Smooth muscle cell (in vitro differentiated cells): Measurements from ENCODE around the gene NPLOC4. TPM values are rescaled to one million over a fixed set of nuclear protein-coding genes. Genes with fewer than 3 reads are reported as not detected.

Source experiments
- DNase-seq: peaks from one replicate; lab custom pipeline; 2025; ENCODE audit not compliant: unreplicated experiment; lab: John Stamatoyannopoulos, UW
- H2AFZ ChIP-seq: fragments of 200-600 bp; sonication (generic); 2 replicates; pipeline ENCODE4 v1.6.0; 2016; ENCODE audit warnings: antibody characterized with exemption, low read depth, mild to moderate bottlenecking
- H3F3A ChIP-seq: fragments of 200-600 bp; sonication (generic); 2 replicates; pipeline ENCODE4 v1.6.0; 2017; ENCODE audit warnings: antibody characterized with exemption, low read depth
- H3K27ac ChIP-seq: fragments of 200-600 bp; sonication (generic); 2 replicates; pipeline ENCODE4 v1.5.1; 2016; ENCODE audit warnings: low read depth, mild to moderate bottlenecking
- H3K27me3 ChIP-seq: fragments of 200-600 bp; sonication (generic); 2 replicates; pipeline ENCODE4 v1.6.1; 2016; ENCODE audit warnings: low read depth, mild to moderate bottlenecking
- H3K36me3 ChIP-seq: fragments of 200-600 bp; sonication (generic); 2 replicates; pipeline ENCODE4 v1.5.1; 2016; ENCODE audit warnings: low read depth
- H3K4me1 ChIP-seq: fragments of 200-600 bp; sonication (generic); 2 replicates; pipeline ENCODE4 v1.5.1; 2016; ENCODE audit warnings: low read depth
- H3K4me2 ChIP-seq: fragments of 200-600 bp; sonication (generic); 2 replicates; pipeline ENCODE4 v1.6.0; 2016; ENCODE audit warnings: mild to moderate bottlenecking
- H3K4me3 ChIP-seq: fragments of 200-600 bp; sonication (generic); 2 replicates; pipeline ENCODE4 v1.5.1; 2016; ENCODE audit warnings: mild to moderate bottlenecking
- H3K79me2 ChIP-seq: fragments of 200-600 bp; sonication (generic); 2 replicates; pipeline ENCODE4 v1.6.0; 2016; ENCODE audit warnings: low read depth, mild to moderate bottlenecking
- H3K9ac ChIP-seq: fragments of 200-600 bp; sonication (generic); 2 replicates; pipeline ENCODE4 v1.6.0; 2016; ENCODE audit warnings: low read depth
- H3K9me3 ChIP-seq: fragments of 200-600 bp; sonication (generic); replicated peaks from 2 replicates; pipeline ENCODE4 v1.5.1; 2016; ENCODE audit warnings: low read depth
- H4K20me1 ChIP-seq: fragments of 200-600 bp; sonication (generic); 2 replicates; pipeline ENCODE4 v1.6.0; 2016; ENCODE audit warnings: low read depth
- WGBS: methylation state at CpG from one replicate; pipeline ENCODE4 v1.1.7; 2016; ENCODE audit warnings: low lambda C conversion rate; 5-methylcytosine and 5-hydroxymethylcytosine counted together
- polyA plus RNA-seq: library from polyadenylated mRNA; unstranded; fragments of >200 nt; fragmentation: Nextera tagmentation; extraction: Ambion mirVana; gene quantifications from 2 replicates; pipeline ENCODE4 v1.2.1, GENCODE V29; 2016
- total RNA-seq: library from RNA; depleted of rRNA; stranded (reverse); fragments of >200 nt; gene quantifications from 2 replicates; pipeline ENCODE4 v1.2.3, GENCODE V29; 2014
- TF ChIP-seq, protein P1 (sequence below): fragments of 200-600 bp; sonication (generic); IDR thresholded peaks from 2 replicates; pipeline ENCODE4 v1.5.1; 2017; ENCODE audit warnings: borderline replicate concordance, mild to moderate bottlenecking, antibody characterized with exemption; ENCODE audit not compliant: insufficient read depth, poor library complexity, severe bottlenecking

Gene NPLOC4
- total and polyA plus RNA-seq, 2 experiments from 2014 or later, result 58.1 to 60.9 TPM

DNA sequence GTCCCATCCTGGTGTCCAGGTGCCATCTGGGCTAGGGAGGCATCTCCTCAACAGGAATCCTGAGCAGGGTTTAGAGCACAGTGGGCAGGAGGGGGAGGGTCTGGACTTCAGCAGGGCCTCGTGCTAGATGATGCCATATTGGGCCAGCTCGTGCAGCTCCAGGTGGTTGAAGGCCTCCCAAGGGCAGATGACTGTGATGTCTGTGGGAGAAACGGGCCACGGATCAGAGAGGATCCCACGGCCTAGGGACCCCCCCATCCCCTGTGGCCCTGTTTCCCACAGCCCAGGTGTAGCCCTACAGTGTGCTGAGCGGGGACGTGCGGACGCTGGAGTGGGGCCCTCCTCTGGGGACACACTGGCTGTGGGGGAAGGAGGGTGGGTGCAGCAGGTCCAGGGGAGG lies 14.0 kb upstream of the NPLOC4 start:
- no peak for DNase-seq
- H3K36me3 ChIP-seq, result no peaks in the 10 kb centered on the region
- no peaks in the 10 kb centered on the region for H3F3A ChIP-seq
- no peak overlapping the region for H3K4me3 ChIP-seq
- H3K4me1 ChIP-seq, result peaks cover 3% of the 10 kb centered on the region
- TF ChIP-seq, protein P1, sequence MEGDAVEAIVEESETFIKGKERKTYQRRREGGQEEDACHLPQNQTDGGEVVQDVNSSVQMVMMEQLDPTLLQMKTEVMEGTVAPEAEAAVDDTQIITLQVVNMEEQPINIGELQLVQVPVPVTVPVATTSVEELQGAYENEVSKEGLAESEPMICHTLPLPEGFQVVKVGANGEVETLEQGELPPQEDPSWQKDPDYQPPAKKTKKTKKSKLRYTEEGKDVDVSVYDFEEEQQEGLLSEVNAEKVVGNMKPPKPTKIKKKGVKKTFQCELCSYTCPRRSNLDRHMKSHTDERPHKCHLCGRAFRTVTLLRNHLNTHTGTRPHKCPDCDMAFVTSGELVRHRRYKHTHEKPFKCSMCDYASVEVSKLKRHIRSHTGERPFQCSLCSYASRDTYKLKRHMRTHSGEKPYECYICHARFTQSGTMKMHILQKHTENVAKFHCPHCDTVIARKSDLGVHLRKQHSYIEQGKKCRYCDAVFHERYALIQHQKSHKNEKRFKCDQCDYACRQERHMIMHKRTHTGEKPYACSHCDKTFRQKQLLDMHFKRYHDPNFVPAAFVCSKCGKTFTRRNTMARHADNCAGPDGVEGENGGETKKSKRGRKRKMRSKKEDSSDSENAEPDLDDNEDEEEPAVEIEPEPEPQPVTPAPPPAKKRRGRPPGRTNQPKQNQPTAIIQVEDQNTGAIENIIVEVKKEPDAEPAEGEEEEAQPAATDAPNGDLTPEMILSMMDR, result no peak
- H3K4me2 ChIP-seq, result no peak overlapping the region
- H3K27me3 ChIP-seq, result peaks cover 20% of the 10 kb centered on the region
- H3K9ac ChIP-seq, result no peak overlapping the region
- H4K20me1 ChIP-seq, result no peaks in the 10 kb centered on the region
- no peak overlapping the region for H2AFZ ChIP-seq
- no peak overlapping the region for H3K27ac ChIP-seq
- no peaks in the 10 kb centered on the region for H3K9me3 ChIP-seq
- H3K79me2 ChIP-seq, result no peaks in the 10 kb centered on the region
- 94% methylated on average over 9 of the region's 9 CpGs for WGBS

DNA sequence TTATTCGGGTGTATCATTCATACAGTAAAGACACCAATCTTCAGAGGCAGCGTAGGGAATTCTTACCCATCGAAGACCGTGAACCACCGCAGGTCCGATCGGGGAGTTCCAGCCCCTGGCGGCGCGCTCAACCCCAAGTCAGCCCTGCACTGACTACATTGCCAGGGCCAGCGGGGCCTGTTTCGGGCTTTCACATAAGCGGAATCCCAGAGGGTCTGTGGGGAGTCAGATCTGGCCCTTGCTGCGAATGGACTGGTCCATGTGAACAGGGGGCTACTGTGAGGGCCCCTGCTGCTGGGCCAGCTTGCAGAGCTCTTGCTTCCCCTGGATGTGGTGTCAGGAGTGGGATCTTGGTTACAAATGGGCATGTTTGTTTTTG lies 11.8 kb upstream of the NPLOC4 start:
- Histone ChIP-seq H2AFZ (no peak overlapping the region), H3K4me1 (peaks cover 3% of the 10 kb centered on the region), H3K4me3 (no peak overlapping the region), H3K9ac (no peak overlapping the region), H3K36me3 (no peaks in the 10 kb centered on the region), H3K4me2 (no peak overlapping the region), H3K27me3 (peaks cover 20% of the 10 kb centered on the region), H3K79me2 (no peaks in the 10 kb centered on the region), H3F3A (no peaks in the 10 kb centered on the region), H4K20me1 (no peaks in the 10 kb centered on the region), H3K27ac (no peak overlapping the region), H3K9me3 (no peaks in the 10 kb centered on the region)
- DNase-seq, result no peak
- WGBS, result 99% methylated on average over 14 of the region's 14 CpGs
- TF ChIP-seq, protein P1, result no peak

DNA sequence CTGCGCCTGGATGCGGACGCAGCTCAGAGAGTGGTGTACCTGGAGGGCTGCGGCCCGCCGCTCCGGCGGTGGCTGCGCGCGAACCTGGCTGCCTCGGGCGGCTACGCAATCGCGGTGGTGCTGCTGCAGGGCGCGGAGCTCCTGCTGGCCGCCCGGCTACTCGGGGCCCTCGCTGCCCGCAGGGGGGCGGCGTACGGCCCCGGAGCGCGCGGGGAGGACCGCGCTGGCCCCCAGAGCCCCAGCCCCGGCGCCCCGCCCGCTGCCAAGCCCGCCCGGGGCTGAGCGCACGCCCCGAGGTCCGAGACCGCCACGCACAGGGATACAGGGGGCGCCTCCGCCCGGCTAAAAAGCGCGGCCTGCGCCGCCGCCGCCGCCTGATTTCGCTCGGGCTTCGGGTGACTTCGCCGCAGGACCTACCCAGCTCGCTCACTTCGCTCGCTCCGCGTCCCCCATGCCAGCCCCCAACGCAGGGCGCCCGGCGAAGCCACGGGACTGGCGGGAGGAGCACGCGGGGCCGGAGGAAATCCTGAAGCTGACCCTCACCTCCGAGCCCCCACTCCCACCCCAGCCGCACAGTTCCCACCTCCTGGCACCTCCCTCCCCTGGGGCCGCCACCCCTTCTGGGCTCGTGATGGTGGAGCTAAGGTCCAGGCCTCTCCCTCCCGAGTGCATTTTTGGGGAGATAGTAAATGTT lies 11.2 kb upstream of the NPLOC4 start:
- Histone ChIP-seq H2AFZ (no peak overlapping the region), H3K27me3 (peaks cover 20% of the 10 kb centered on the region), H3K79me2 (no peaks in the 10 kb centered on the region), H3K4me3 (no peak overlapping the region), H3F3A (no peaks in the 10 kb centered on the region), H3K9ac (no peak overlapping the region), H3K9me3 (no peaks in the 10 kb centered on the region), H3K27ac (no peak overlapping the region), H3K36me3 (no peaks in the 10 kb centered on the region), H3K4me1 (peaks cover 3% of the 10 kb centered on the region), H3K4me2 (no peak overlapping the region), H4K20me1 (no peaks in the 10 kb centered on the region)
- no peak for DNase-seq
- WGBS, result 51% methylated on average over 51 of the region's 78 CpGs
- TF ChIP-seq, protein P1, result no peak

DNA sequence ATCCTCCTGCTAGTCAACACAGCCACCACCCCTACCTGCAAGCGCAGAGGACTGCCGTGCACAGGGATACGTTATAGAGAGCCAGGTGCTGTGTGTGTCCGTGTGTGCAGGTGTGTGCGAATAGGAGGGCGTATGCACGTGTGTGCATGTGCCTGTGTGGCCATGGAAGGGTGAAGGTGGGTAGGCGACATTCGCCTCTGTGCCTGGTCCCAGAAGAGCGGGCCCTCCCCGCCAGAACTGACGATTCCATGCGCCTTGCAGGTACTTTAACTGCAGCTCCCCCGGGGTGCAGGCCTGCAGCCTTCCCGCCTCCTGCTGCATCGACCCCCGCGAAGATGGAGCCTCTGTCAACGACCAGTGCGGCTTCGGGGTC lies 10.7 kb upstream of the NPLOC4 start:
- no peak overlapping the region for H3K4me2 ChIP-seq
- WGBS, result 74% methylated on average over 21 of the region's 21 CpGs
- H3K27ac ChIP-seq, result no peak overlapping the region
- H3K9me3 ChIP-seq, result no peaks in the 10 kb centered on the region
- no peaks in the 10 kb centered on the region for H3K4me1 ChIP-seq
- TF ChIP-seq, protein P1, result no peak
- DNase-seq, result no peak
- H3F3A ChIP-seq, result no peaks in the 10 kb centered on the region
- H3K9ac ChIP-seq, result no peak overlapping the region
- H3K27me3 ChIP-seq, result peaks cover 20% of the 10 kb centered on the region
- H2AFZ ChIP-seq, result no peak overlapping the region
- H3K4me3 ChIP-seq, result no peak overlapping the region
- no peaks in the 10 kb centered on the region for H4K20me1 ChIP-seq
- H3K79me2 ChIP-seq, result no peaks in the 10 kb centered on the region
- H3K36me3 ChIP-seq, result no peaks in the 10 kb centered on the region
